ENCODE measurements around the gene CBLC.

- TF ChIP-seq EZH2 (IDR thresholded peaks at IDR 0.05; ENCODE audit: borderline replicate concordance, insufficient read depth, low read length, poor library complexity, severe bottlenecking), result no peak
- no peak for TF ChIP-seq RAD21 (conservative IDR thresholded peaks at IDR 0.05)
Measured at GRCh38 chr19:44795398-44795987, 17.8 kb downstream of the CBLC start.

Data from neural cell (in vitro differentiated cells).